PC-9 (cell line): ENCODE data around the gene LMAN2. TPM values are rescaled to one million over a fixed set of nuclear protein-coding genes. Genes with fewer than 3 reads are reported as not detected.

Experiments used
- BruUV-seq: library from RNA; stranded (reverse); fragments of 400-500 nt; replicated peaks from 2 replicates; lab custom pipeline; 2021; lab: Mats Ljungman, UMichigan
- CTCF ChIA-PET: fragments of 300-600 bp; sonication (Branson Sonifier 250); formaldehyde crosslinking; loops from one replicate; lab custom pipeline; 2022; ENCODE audit warnings: antibody characterized with exemption; lab: Charles Lee
- POLR2A ChIA-PET: fragments of 300-600 bp; sonication (Branson Sonifier 250); formaldehyde crosslinking; loops from one replicate; lab custom pipeline; 2022; ENCODE audit warnings: antibody characterized with exemption; ENCODE audit not compliant: unreplicated experiment; lab: Charles Lee
- DNase-seq, 2 experiments: peaks; one replicate each; pipeline versions ENCODE4 v3.0.0 to v3.0.0-alpha.2; 2015 to 2022; ENCODE audit warnings: mixed read lengths in 1 of 2
- H2AFZ ChIP-seq: fragments of 200-600 bp; sonication (generic); 2 replicates; pipeline ENCODE4 v1.8.1; 2017; ENCODE audit warnings: antibody characterized with exemption
- H3F3A ChIP-seq: fragments of 200-600 bp; sonication (generic); 2 replicates; pipeline ENCODE4 v1.8.1; 2017; ENCODE audit warnings: antibody characterized with exemption, mild to moderate bottlenecking, low read depth; ENCODE audit not compliant: insufficient read depth
- H3K27ac ChIP-seq: fragments of 200-600 bp; sonication (generic); 2 replicates; pipeline ENCODE4 v1.6.1; 2016; ENCODE audit warnings: mixed run types
- H3K27me3 ChIP-seq: fragments of 200-600 bp; sonication (generic); 2 replicates; pipeline ENCODE4 v1.6.1; 2016; ENCODE audit warnings: low read depth, mixed run types; ENCODE audit not compliant: insufficient read depth
- H3K36me3 ChIP-seq: fragments of 200-600 bp; sonication (generic); 2 replicates; pipeline ENCODE4 v1.6.1; 2016; ENCODE audit warnings: low read depth, mixed run types
- H3K4me1 ChIP-seq: fragments of 200-600 bp; sonication (generic); replicated peaks from 2 replicates; pipeline ENCODE4 v1.6.1; 2016; ENCODE audit warnings: mixed run types; ENCODE audit not compliant: insufficient read depth
- H3K4me2 ChIP-seq: fragments of 200-600 bp; sonication (generic); 2 replicates; pipeline ENCODE4 v1.6.1; 2017; ENCODE audit warnings: mixed run types
- H3K4me3 ChIP-seq: fragments of 200-600 bp; sonication (generic); 2 replicates; pipeline ENCODE4 v1.6.1; 2016; ENCODE audit warnings: mixed run types
- H3K79me2 ChIP-seq: fragments of 200-600 bp; sonication (generic); 2 replicates; pipeline ENCODE4 v1.6.1; 2017; ENCODE audit warnings: low read depth, mixed run types
- H3K9me2 ChIP-seq: fragments of 200-600 bp; sonication (generic); 2 replicates; pipeline ENCODE4 v1.8.1; 2017; ENCODE audit warnings: mild to moderate bottlenecking; ENCODE audit not compliant: insufficient read depth
- H3K9me3 ChIP-seq: fragments of 200-600 bp; sonication (generic); 2 replicates; pipeline ENCODE4 v1.8.1; 2016; ENCODE audit warnings: low read depth; ENCODE audit not compliant: insufficient read depth
- H4K20me1 ChIP-seq: fragments of 200-600 bp; sonication (generic); 2 replicates; pipeline ENCODE4 v1.8.1; 2017; ENCODE audit not compliant: insufficient read depth
- CTCF ChIP-seq: fragments of 200-600 bp; sonication (generic); conservative IDR thresholded peaks from 2 replicates; pipeline ENCODE4 v1.6.1; 2017; ENCODE audit warnings: mixed run types, antibody characterized with exemption, mild to moderate bottlenecking, moderate library complexity
- EZH2 ChIP-seq: fragments of 200-600 bp; sonication (generic); IDR thresholded peaks from 2 replicates; pipeline ENCODE4 v1.8.0; 2017; ENCODE audit warnings: antibody characterized with exemption, low read depth
- intact Hi-C: fragments of 100-400 bp; cut with micrococcal nuclease; formaldehyde crosslinking; loops from one replicate; pipeline ENCODE4 v1.10.0; 2022; ENCODE audit not compliant: unreplicated experiment
- total RNA-seq: library from RNA; stranded (reverse); gene quantifications from 2 replicates; pipeline ENCODE4 v1.2.3, GENCODE V29; 2021

Gene LMAN2
- total RNA-seq, 1 experiment from 2014 or later = 153 TPM

- CTCF ChIA-PET = no interaction called here
- no peaks in the 10 kb centered on the region for H4K20me1 ChIP-seq
- POLR2A ChIA-PET = no interaction called here
- intact Hi-C loops = no loop called here
- H2AFZ ChIP-seq = no peak overlapping the region
- TF ChIP-seq EZH2 (no peak), CTCF (no peak)
- no peaks in the 10 kb centered on the region for H3K9me3 ChIP-seq
- H3K4me1 ChIP-seq = peaks cover 34% of the 10 kb centered on the region
- no peak overlapping the region for H3K4me3 ChIP-seq
- no TSS peak for BruUV-seq
- no peaks in the 10 kb centered on the region for H3K9me2 ChIP-seq
- no peak overlapping the region for H3K27ac ChIP-seq
- H3K79me2 ChIP-seq = no peaks in the 10 kb centered on the region
- peaks cover 26% of the 10 kb centered on the region for H3F3A ChIP-seq
- H3K36me3 ChIP-seq = no peaks in the 10 kb centered on the region
- H3K27me3 ChIP-seq = no peaks in the 10 kb centered on the region
- no peak for DNase-seq
- no peak overlapping the region for H3K4me2 ChIP-seq
Measured at GRCh38 chr5:177385720-177386119, 34.3 kb upstream of the LMAN2 start.

GRCh38 chr5:177384134-177384533, 32.7 kb upstream of the LMAN2 start, which contains the start of gene SLC34A1:
Gene SLC34A1 (plus strand): TSS chr5:177384434. CDS start chr5:177385742, 1,308 bp downstream.
- ChIA-PET CTCF (interaction anchor here (0.7 to 1.1 kb wide), 2 partner anchors 15 to 74 kb away, joined by 3 to 16 read pairs; no protein-coding TSS in a partner anchor), POLR2A (no interaction called here)
- DNase-seq = no peak
- intact Hi-C loops = no loop called here
- Histone ChIP-seq H3K79me2 (no peaks in the 10 kb centered on the region), H3F3A (peaks cover 13% of the 10 kb centered on the region), H3K27ac (no peak within 1 kb of the TSS), H3K9me2 (no peaks in the 10 kb centered on the region), H3K4me2 (no peak within 1 kb of the TSS), H3K4me1 (peaks cover 26% of the 10 kb centered on the region), H4K20me1 (no peaks in the 10 kb centered on the region), H2AFZ (no peak within 1 kb of the TSS), H3K27me3 (no peaks in the 10 kb centered on the region), H3K36me3 (no peaks in the 10 kb centered on the region), H3K9me3 (no peaks in the 10 kb centered on the region), H3K4me3 (no peak within 1 kb of the TSS)
- BruUV-seq = no TSS peak
- TF ChIP-seq EZH2 (no peak), CTCF (no peak)

DNA sequence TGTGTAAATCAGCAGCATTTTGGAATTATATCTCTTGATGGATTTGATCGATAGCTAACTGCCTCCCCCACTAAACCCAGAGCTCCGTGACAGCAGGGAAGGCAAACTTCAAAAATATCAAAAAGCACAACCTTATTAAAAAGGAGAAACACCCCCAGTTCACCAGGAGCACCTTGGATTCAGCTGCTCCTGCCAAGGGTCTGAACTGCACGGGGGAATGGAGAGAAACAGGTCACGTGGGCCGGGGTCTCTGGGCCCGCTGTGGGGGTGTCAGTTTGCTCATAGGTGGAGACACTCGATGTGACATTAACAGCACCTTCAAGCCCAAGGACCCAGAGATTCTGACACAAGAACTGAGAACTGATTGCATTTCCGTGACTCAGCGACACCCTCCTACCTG, 31.7 kb upstream of the LMAN2 start:
- intact Hi-C loops = no loop called here
- no peaks in the 10 kb centered on the region for H3K27me3 ChIP-seq
- peaks cover 18% of the 10 kb centered on the region for H3K4me1 ChIP-seq
- no peaks in the 10 kb centered on the region for H4K20me1 ChIP-seq
- H3K36me3 ChIP-seq = no peaks in the 10 kb centered on the region
- no peak overlapping the region for H3K4me2 ChIP-seq
- no peak for TF ChIP-seq EZH2
- peaks cover 7% of the 10 kb centered on the region; the same call in 1 of the 2 replicates for H3F3A ChIP-seq
- ChIA-PET POLR2A (interaction anchor here (0.6 to 0.7 kb wide), 2 partner anchors 63 to 134 kb away, joined by 3 to 7 read pairs; partner anchors contain the start of gene DDX41), CTCF (no interaction called here)
- H3K9me2 ChIP-seq = no peaks in the 10 kb centered on the region
- DNase-seq = no peak
- BruUV-seq = no TSS peak
- no peak overlapping the region for H3K27ac ChIP-seq
- H3K79me2 ChIP-seq = no peaks in the 10 kb centered on the region
- H3K4me3 ChIP-seq = no peak overlapping the region
- no peaks in the 10 kb centered on the region for H3K9me3 ChIP-seq
- H2AFZ ChIP-seq = no peak overlapping the region
